WTC11 (cell line): Measurements from ENCODE around the gene ISOC2. TPM values are rescaled to one million over a fixed set of nuclear protein-coding genes. Genes with fewer than 3 reads are reported as not detected.
A peak's percentile ranks its signal among the peaks of the same experiment; 100 is the strongest.

Source experiments
- ATAC-seq: fragments of 200-7000 bp; cut with Tn5 transposase; 2 replicates; pipeline ENCODE4 v1.10.0; 2021; ENCODE audit warnings: mild to moderate bottlenecking, moderate library complexity
- CTCF ChIA-PET: fragments of 300-600 bp; sonication (Branson Sonifier 250); formaldehyde crosslinking; loops from one replicate; lab custom pipeline; 2021; ENCODE audit warnings: antibody characterized with exemption; lab: Charles Lee
- POLR2A ChIA-PET: fragments of 350-600 bp; sonication (Branson Sonifier 250); formaldehyde crosslinking; loops from one replicate; lab custom pipeline; 2021; ENCODE audit warnings: antibody characterized with exemption; lab: Charles Lee
- DNase-seq: peaks from one replicate; pipeline ENCODE4 v3.0.0; 2021; ENCODE audit warnings: low spot score
- H3K27ac Mint-ChIP-seq: 2 replicates; pipeline ENCODE4 v1.8.0; 2021; ENCODE audit warnings: mixed read lengths
- H3K27me3 Mint-ChIP-seq: 2 replicates; pipeline ENCODE4 v1.8.0; 2021; ENCODE audit warnings: low read depth, mild to moderate bottlenecking, moderate library complexity, mixed read lengths
- H3K36me3 Mint-ChIP-seq: 2 replicates; pipeline ENCODE4 v1.8.0; 2021; ENCODE audit warnings: mixed read lengths
- H3K4me1 Mint-ChIP-seq: 2 replicates; pipeline ENCODE4 v1.8.0; 2022; ENCODE audit warnings: mixed read lengths
- H3K4me3 Mint-ChIP-seq: 2 replicates; pipeline ENCODE4 v1.8.0; 2021; ENCODE audit warnings: mild to moderate bottlenecking, moderate library complexity, mixed read lengths
- H3K9me3 Mint-ChIP-seq: 2 replicates; pipeline ENCODE4 v1.8.0; 2021; ENCODE audit warnings: mixed read lengths
- AFF4 ChIP-seq: sonication (generic); formaldehyde crosslinking; IDR thresholded peaks from 2 replicates; pipeline ENCODE4 v1.8.1; 2023; ENCODE audit warnings: mild to moderate bottlenecking, missing genetic modification reagents, borderline replicate concordance
- ATF2 ChIP-seq: sonication (generic); formaldehyde crosslinking; IDR thresholded peaks from 2 replicates; pipeline ENCODE4 v1.8.1; 2022; ENCODE audit warnings: low read depth, missing genetic modification reagents, borderline replicate concordance
- CBFB ChIP-seq: sonication (generic); formaldehyde crosslinking; IDR thresholded peaks from 2 replicates; pipeline ENCODE4 v1.8.1; 2022; ENCODE audit warnings: mild to moderate bottlenecking, low read depth, missing genetic modification reagents
- CREB1 ChIP-seq: sonication (generic); formaldehyde crosslinking; IDR thresholded peaks from 2 replicates; pipeline ENCODE4 v1.8.0; 2023; ENCODE audit warnings: mild to moderate bottlenecking, missing genetic modification reagents
- CREM ChIP-seq: sonication (generic); formaldehyde crosslinking; IDR thresholded peaks from 2 replicates; pipeline ENCODE4 v1.8.1; 2022; ENCODE audit warnings: mild to moderate bottlenecking, missing genetic modification reagents, moderate library complexity
- E2F1 ChIP-seq: sonication (generic); formaldehyde crosslinking; IDR thresholded peaks from 2 replicates; pipeline ENCODE4 v1.8.0; 2022; ENCODE audit warnings: mild to moderate bottlenecking, missing genetic modification reagents
- FOXJ3 ChIP-seq: sonication (generic); formaldehyde crosslinking; IDR thresholded peaks from 2 replicates; pipeline ENCODE4 v1.9.0; 2021; ENCODE audit warnings: missing genetic modification reagents, mild to moderate bottlenecking, borderline replicate concordance
- FOXK1 ChIP-seq: sonication (generic); formaldehyde crosslinking; IDR thresholded peaks from 2 replicates; pipeline ENCODE4 v1.8.0; 2022; ENCODE audit warnings: mild to moderate bottlenecking, moderate library complexity, missing genetic modification reagents
- NR1H2 ChIP-seq: sonication (generic); formaldehyde crosslinking; IDR thresholded peaks from 2 replicates; pipeline ENCODE4 v1.9.0; 2021; ENCODE audit warnings: mild to moderate bottlenecking, moderate library complexity, missing genetic modification reagents
- NR2C2 ChIP-seq: sonication (generic); formaldehyde crosslinking; IDR thresholded peaks from 2 replicates; pipeline ENCODE4 v1.8.0; 2022; ENCODE audit warnings: mild to moderate bottlenecking, missing genetic modification reagents
- PREB ChIP-seq: sonication (generic); formaldehyde crosslinking; IDR thresholded peaks from 2 replicates; pipeline ENCODE4 v1.8.1; 2022; ENCODE audit warnings: mild to moderate bottlenecking, missing genetic modification reagents, moderate library complexity, borderline replicate concordance
- SMAD3 ChIP-seq: sonication (generic); formaldehyde crosslinking; IDR thresholded peaks from 2 replicates; pipeline ENCODE4 v1.8.0; 2022; ENCODE audit warnings: missing genetic modification reagents, mild to moderate bottlenecking, borderline replicate concordance
- TCF7 ChIP-seq: sonication (generic); formaldehyde crosslinking; IDR thresholded peaks from 2 replicates; pipeline ENCODE4 v1.8.0; 2022; ENCODE audit warnings: mild to moderate bottlenecking, low read depth, missing genetic modification reagents, moderate library complexity
- ZBTB43 ChIP-seq: sonication (generic); formaldehyde crosslinking; IDR thresholded peaks from 2 replicates; pipeline ENCODE4 v1.8.1; 2023; ENCODE audit warnings: mild to moderate bottlenecking, missing genetic modification reagents
- ZNF423 ChIP-seq: fragments of 250-450 bp; sonication (Bioruptor Pico); IDR thresholded peaks from 2 replicates; pipeline ENCODE4 v2.1.2; 2022; ENCODE audit warnings: mild to moderate bottlenecking, moderate library complexity
- ZNF425 ChIP-seq: fragments of 250-450 bp; sonication (Bioruptor Pico); conservative IDR thresholded peaks from 2 replicates; pipeline ENCODE4 v1.9.0; 2021; ENCODE audit warnings: mild to moderate bottlenecking
- ZNF671 ChIP-seq: fragments of 250-450 bp; sonication (Bioruptor Pico); IDR thresholded peaks from 2 replicates; pipeline ENCODE4 v1.8.0; 2021; ENCODE audit warnings: mild to moderate bottlenecking
- total RNA-seq: library from RNA; stranded (reverse); gene quantifications from 3 replicates; pipeline ENCODE4 v1.2.3, GENCODE V29; 2021

The ISOC2 gene
- total RNA-seq, 1 experiment from 2014 or later: 96.3 TPM

GRCh38 chr19:55484593-55485438 lies 23.4 kb upstream of the ISOC2 start, which contains the start of gene NAT14 (continued):
- TF ChIP-seq ZBTB43 (no peak), E2F1 (CRISPR knock-in tag) (0 out of 2 replicates have a peak, but pooled peaks have one; percentile 35), ZNF423 (CRISPR knock-in tag) (no peak), ZNF425 (no peak), AFF4 (no peak), ZNF671 (CRISPR knock-in tag) (no peak), CREB1 (0 out of 2 replicates have a peak, but pooled peaks have one; percentile 45)

- H3K4me3 Mint-ChIP-seq: peak overlapping the region; percentile 82
- H3K27me3 Mint-ChIP-seq: no peaks in the 10 kb centered on the region
- no peaks in the 10 kb centered on the region for H3K36me3 Mint-ChIP-seq
- ChIA-PET POLR2A (interaction anchor here (0.5 to 1.3 kb wide), 3 partner anchors 7 to 141 kb away, joined by 3 to 11 read pairs (median 4); partner anchors contain the start of gene ZNF628), CTCF (interaction anchor here (0.6 to 13.5 kb wide), 6 partner anchors 16 to 171 kb away, joined by 3 to 96 read pairs (median 5); partner anchors contain the start of genes FIZ1, ISOC2 and U2AF2)
- peaks cover 23% of the 10 kb centered on the region for H3K4me1 Mint-ChIP-seq
- H3K27ac Mint-ChIP-seq: no peak overlapping the region
- H3K9me3 Mint-ChIP-seq: no peaks in the 10 kb centered on the region
- DNase-seq (no peak), ATAC-seq (no peak)
- TF ChIP-seq CBFB (CRISPR knock-in tag): 0 out of 2 replicates have a peak, but pooled peaks have one; percentile 21
- no peak for TF ChIP-seq NR1H2 (CRISPR knock-in tag)
Observed at GRCh38 chr19:55483706-55484592, 22.5 kb upstream of the ISOC2 start.

- Mint-ChIP-seq H3K27me3 (no peaks in the 10 kb centered on the region), H3K4me1 (peaks cover 23% of the 10 kb centered on the region), H3K36me3 (no peaks in the 10 kb centered on the region), H3K9me3 (no peaks in the 10 kb centered on the region), H3K4me3 (no peak overlapping the region), H3K27ac (no peak overlapping the region)
- ATAC-seq: no peak
- POLR2A ChIA-PET: no interaction called here
- no peak for DNase-seq
- CTCF ChIA-PET: interaction anchor here (0.6 to 13.5 kb wide), 3 partner anchors 15 to 123 kb away, joined by 3 to 96 read pairs (median 32); no protein-coding TSS in a partner anchor
- TF ChIP-seq SMAD3 (CRISPR knock-in tag) (no peak), TCF7 (CRISPR knock-in tag) (no peak), CREM (no peak), ATF2 (CRISPR knock-in tag) (no peak), FOXK1 (CRISPR knock-in tag) (no peak), NR2C2 (CRISPR knock-in tag) (no peak), PREB (CRISPR knock-in tag) (no peak), FOXJ3 (CRISPR knock-in tag) (no peak)
Observed at GRCh38 chr19:55482967-55483705, 21.7 kb upstream of the ISOC2 start.
